OCI-LY3 (cell line): Measurements from ENCODE around the gene MBP.

Experiments used
- EZH2phosphoT487 ChIP-seq: fragments of 200-600 bp; shearing (Covaris generic); IDR thresholded peaks from 2 replicates; pipeline ENCODE4 v1.6.1; 2018; ENCODE audit warnings: antibody characterized with exemption, mixed run types, low read depth
- TF ChIP-seq, protein P1 (sequence below): fragments of 200-600, 300-600 bp; sonication (generic); IDR thresholded peaks from 2 replicates; pipeline ENCODE4 v1.5.1; 2014; ENCODE audit warnings: antibody characterized with exemption, low read length, low read depth

GRCh38 chr18:77063260-77063659 lies 69.3 kb downstream of the MBP start:
- TF ChIP-seq, protein P1, sequence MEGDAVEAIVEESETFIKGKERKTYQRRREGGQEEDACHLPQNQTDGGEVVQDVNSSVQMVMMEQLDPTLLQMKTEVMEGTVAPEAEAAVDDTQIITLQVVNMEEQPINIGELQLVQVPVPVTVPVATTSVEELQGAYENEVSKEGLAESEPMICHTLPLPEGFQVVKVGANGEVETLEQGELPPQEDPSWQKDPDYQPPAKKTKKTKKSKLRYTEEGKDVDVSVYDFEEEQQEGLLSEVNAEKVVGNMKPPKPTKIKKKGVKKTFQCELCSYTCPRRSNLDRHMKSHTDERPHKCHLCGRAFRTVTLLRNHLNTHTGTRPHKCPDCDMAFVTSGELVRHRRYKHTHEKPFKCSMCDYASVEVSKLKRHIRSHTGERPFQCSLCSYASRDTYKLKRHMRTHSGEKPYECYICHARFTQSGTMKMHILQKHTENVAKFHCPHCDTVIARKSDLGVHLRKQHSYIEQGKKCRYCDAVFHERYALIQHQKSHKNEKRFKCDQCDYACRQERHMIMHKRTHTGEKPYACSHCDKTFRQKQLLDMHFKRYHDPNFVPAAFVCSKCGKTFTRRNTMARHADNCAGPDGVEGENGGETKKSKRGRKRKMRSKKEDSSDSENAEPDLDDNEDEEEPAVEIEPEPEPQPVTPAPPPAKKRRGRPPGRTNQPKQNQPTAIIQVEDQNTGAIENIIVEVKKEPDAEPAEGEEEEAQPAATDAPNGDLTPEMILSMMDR, result no peak
- TF ChIP-seq EZH2phosphoT487, result peak; percentile 71; the same call in 1 of the 2 replicates
